H1 (cell line): ENCODE data around the gene ZBTB4. TPM values are rescaled to one million over a fixed set of nuclear protein-coding genes. Genes with fewer than 3 reads are reported as not detected.

Experiments used
- CTCF ChIA-PET: fragments of 300-600 bp; sonication (Branson Sonifier 250); formaldehyde crosslinking; loops from one replicate; lab custom pipeline; 2021; ENCODE audit not compliant: partially characterized antibody; lab: Charles Lee
- POLR2A ChIA-PET: fragments of 300-600 bp; sonication (Branson Sonifier 250); formaldehyde crosslinking; loops from one replicate; lab custom pipeline; 2021; ENCODE audit warnings: inconsistent platforms; ENCODE audit not compliant: partially characterized antibody; lab: Charles Lee
- DNase-seq, 2 experiments: peaks; one replicate each; pipeline versions ENCODE4 v3.0.0 to v3.0.0-alpha.2; 2010 to 2022; ENCODE audit warnings: low spot score in 2 of 2, low read depth in 1 of 2, mixed read lengths in 1 of 2
- FAIRE-seq: peaks from 2 replicates; lab custom pipeline; 2011; peaks lifted over from hg19 to GRCh38; lab: Jason Lieb, UNC
- H2AFZ ChIP-seq: 2 replicates; pipeline ENCODE4 v1.8.1; 2012; ENCODE audit warnings: low read length, inconsistent platforms
- H2AK5ac ChIP-seq: 2 replicates; pipeline ENCODE4 v1.6.1; 2013; ENCODE audit warnings: low read depth, low read length
- H2BK120ac ChIP-seq: replicated peaks from 2 replicates; pipeline ENCODE3; 2013; ENCODE audit warnings: low read depth, low read length, inconsistent platforms
- H2BK12ac ChIP-seq: 2 replicates; pipeline ENCODE4 v1.6.1; 2013; ENCODE audit warnings: low read depth, low read length
- H2BK15ac ChIP-seq: 2 replicates; pipeline ENCODE4 v1.6.1; 2013; ENCODE audit warnings: low read length
- H2BK20ac ChIP-seq: 2 replicates; pipeline ENCODE4 v1.6.1; 2013; ENCODE audit warnings: low read length
- H2BK5ac ChIP-seq: 2 replicates; pipeline ENCODE4 v1.6.1; 2013; ENCODE audit warnings: low read depth, low read length
- H3K14ac ChIP-seq: 2 replicates; pipeline ENCODE4 v1.6.1; 2013; ENCODE audit warnings: inconsistent platforms; ENCODE audit not compliant: insufficient read length
- H3K18ac ChIP-seq: 2 replicates; pipeline ENCODE4 v1.6.1; 2013; ENCODE audit warnings: low read length; ENCODE audit errors: extremely low read depth
- H3K23ac ChIP-seq: 2 replicates; pipeline ENCODE4 v1.6.1; 2013; ENCODE audit warnings: inconsistent platforms; ENCODE audit not compliant: insufficient read length
- H3K23me2 ChIP-seq: 2 replicates; pipeline ENCODE4 v1.6.1; 2013; ENCODE audit warnings: low read depth, low read length
- H3K27ac ChIP-seq: 2 replicates; pipeline ENCODE4 v1.6.1; 2011; ENCODE audit warnings: low read depth, low read length, inconsistent platforms
- H3K27me3 ChIP-seq, 4 experiments: replicated peaks in 1 of 4; 1 replicate in 1 of 4; 2 replicates in 3 of 4; pipeline versions ENCODE4 v1.6.1 to v1.8.1; 2011 to 2013; ENCODE audit warnings: low read length in 3 of 4, mild to moderate bottlenecking in 3 of 4, inconsistent platforms in 2 of 4, mixed read lengths in 2 of 4, moderate library complexity in 1 of 4; ENCODE audit not compliant: control insufficient read depth in 3 of 4, insufficient read depth in 3 of 4; ENCODE audit errors: extremely low read depth in 1 of 4
- H3K36me3 ChIP-seq, 4 experiments: 2 replicates each; pipeline versions ENCODE4 v1.6.1 to v1.8.1; 2011 to 2013; ENCODE audit warnings: mild to moderate bottlenecking in 4 of 4, low read length in 3 of 4, moderate library complexity in 2 of 4, control low read depth in 1 of 4, inconsistent platforms in 1 of 4; ENCODE audit not compliant: insufficient read depth in 4 of 4, control insufficient read depth in 2 of 4
- H3K4ac ChIP-seq: replicated peaks from 2 replicates; pipeline ENCODE3; 2013; ENCODE audit warnings: low read length, low read depth, mixed read lengths, inconsistent platforms; ENCODE audit not compliant: insufficient read length
- H3K4me1 ChIP-seq, 4 experiments: replicated peaks in 1 of 4; 1 replicate in 1 of 4; 2 replicates in 3 of 4; pipeline versions ENCODE4 v1.6.1 to v1.8.1; 2011 to 2013; ENCODE audit warnings: low read length in 3 of 4, inconsistent platforms in 2 of 4, mixed read lengths in 1 of 4; ENCODE audit not compliant: insufficient read depth in 4 of 4, control insufficient read depth in 3 of 4
- H3K4me2 ChIP-seq, 2 experiments: 2 replicates each; pipeline versions ENCODE4 v1.6.1 to v1.8.1; 2011 to 2013; ENCODE audit warnings: low read depth in 2 of 2, low read length in 2 of 2, control low read depth in 1 of 2, inconsistent platforms in 1 of 2, mild to moderate bottlenecking in 1 of 2; ENCODE audit not compliant: insufficient read depth in 1 of 2
- H3K4me3 ChIP-seq, 4 experiments: fragments of 200-600, 300-600 bp in 1 of 4; sonication (generic), shearing (Covaris generic), sonication (Bioruptor Twin) in 1 of 4; 2 replicates each; pipeline versions ENCODE4 v1.5.1 to v1.8.1; 2011 to 2016; ENCODE audit warnings: low read length in 4 of 4, low read depth in 3 of 4, control low read depth in 2 of 4, inconsistent platforms in 2 of 4, mild to moderate bottlenecking in 2 of 4, mixed read lengths in 1 of 4, moderate library complexity in 1 of 4; ENCODE audit not compliant: insufficient read depth in 2 of 4; ENCODE audit errors: extremely low read depth in 1 of 4
- H3K56ac ChIP-seq: replicated peaks from 2 replicates; pipeline ENCODE3; 2013; ENCODE audit warnings: low read depth, mild to moderate bottlenecking, mixed read lengths, low read length, inconsistent platforms; ENCODE audit not compliant: insufficient read length
- H3K79me1 ChIP-seq: 2 replicates; pipeline ENCODE4 v1.6.1; 2013; ENCODE audit warnings: low read depth, low read length, control low read depth
- H3K79me2 ChIP-seq, 2 experiments: 2 replicates each; pipeline versions ENCODE4 v1.6.1 to v1.8.1; 2012 to 2013; ENCODE audit warnings: low read length in 2 of 2, mild to moderate bottlenecking in 2 of 2, inconsistent platforms in 1 of 2; ENCODE audit not compliant: insufficient read depth in 2 of 2, control insufficient read depth in 1 of 2
- H3K9ac ChIP-seq, 4 experiments: replicated peaks in 1 of 4; 1 replicate in 1 of 4; 2 replicates in 3 of 4; pipeline versions ENCODE4 v1.6.1 to v1.8.1; 2011 to 2013; ENCODE audit warnings: low read depth in 3 of 4, low read length in 3 of 4, control low read depth in 2 of 4, mild to moderate bottlenecking in 2 of 4, moderate library complexity in 2 of 4, inconsistent platforms in 1 of 4; ENCODE audit errors: extremely low read depth in 1 of 4
- H3K9me3 ChIP-seq, 2 experiments: 2 replicates each; pipeline versions ENCODE4 v1.6.1 to v1.8.1; 2012 to 2013; ENCODE audit warnings: mild to moderate bottlenecking in 2 of 2, moderate library complexity in 2 of 2, control low read depth in 1 of 2, inconsistent platforms in 1 of 2, low read depth in 1 of 2, low read length in 1 of 2, mixed read lengths in 1 of 2; ENCODE audit not compliant: insufficient read depth in 2 of 2
- H4K20me1 ChIP-seq, 2 experiments: replicated peaks in 1 of 2; 2 replicates each; pipeline versions ENCODE3 to v1.8.1; 2011 to 2013; ENCODE audit warnings: inconsistent platforms in 2 of 2, low read length in 2 of 2, mild to moderate bottlenecking in 1 of 2; ENCODE audit not compliant: insufficient read depth in 2 of 2, control insufficient read depth in 1 of 2
- H4K5ac ChIP-seq: 2 replicates; pipeline ENCODE4 v1.6.1; 2013; ENCODE audit warnings: low read length, low read depth, mixed read lengths, inconsistent platforms; ENCODE audit not compliant: insufficient read length
- H4K8ac ChIP-seq: 2 replicates; pipeline ENCODE4 v1.8.0; 2013; ENCODE audit warnings: mild to moderate bottlenecking, moderate library complexity, low read length, inconsistent platforms; ENCODE audit not compliant: insufficient read depth; ENCODE audit errors: extremely low read depth
- H4K91ac ChIP-seq: replicated peaks from 2 replicates; pipeline ENCODE3; 2013; ENCODE audit warnings: low read length, mixed read lengths, inconsistent platforms; ENCODE audit not compliant: insufficient read length
- ASH2L ChIP-seq: fragments of 200-600, 300-600 bp; sonication (generic); IDR thresholded peaks from one replicate; pipeline ENCODE4 v1.7.1; 2017; ENCODE audit warnings: low read length
- ATF3 ChIP-seq: IDR thresholded peaks from 2 replicates; pipeline ENCODE4 v1.6.1; 2011; ENCODE audit warnings: low read depth, mild to moderate bottlenecking, low read length; ENCODE audit not compliant: insufficient read depth
- BCL11A ChIP-seq, 2 experiments: IDR thresholded peaks; one replicate each; pipeline ENCODE4 v1.6.1; 2011; ENCODE audit warnings: low read depth in 2 of 2, low read length in 2 of 2, mild to moderate bottlenecking in 2 of 2
- CHD2 ChIP-seq: IDR thresholded peaks from 2 replicates; pipeline ENCODE4 v1.6.1; 2012; ENCODE audit warnings: low read length, improper control_type of control experiment
- CREB1 ChIP-seq: IDR thresholded peaks from 2 replicates; pipeline ENCODE4 v1.6.1; 2012; ENCODE audit warnings: inconsistent platforms
- GTF2F1 ChIP-seq: IDR thresholded peaks from 2 replicates; pipeline ENCODE4 v1.6.1; 2012; ENCODE audit warnings: low read depth, low read length, improper control_type of control experiment, borderline replicate concordance
- KDM1A ChIP-seq: fragments of 200-600, 300-600 bp; sonication (generic); IDR thresholded peaks from 2 replicates; pipeline ENCODE4 v1.7.1; 2016; ENCODE audit warnings: mild to moderate bottlenecking, low read length, borderline replicate concordance
- NANOG ChIP-seq: IDR thresholded peaks from 2 replicates; pipeline ENCODE4 v1.6.1; 2011; ENCODE audit warnings: low read length, low read depth, mild to moderate bottlenecking, inconsistent platforms; ENCODE audit not compliant: insufficient read depth, poor library complexity, severe bottlenecking
- RXRA ChIP-seq: IDR thresholded peaks from 2 replicates; pipeline ENCODE4 v1.6.1; 2011; ENCODE audit warnings: low read depth, mild to moderate bottlenecking, low read length, moderate library complexity; ENCODE audit not compliant: insufficient read depth
- YY1 ChIP-seq: IDR thresholded peaks from 2 replicates; pipeline ENCODE4 v1.6.1; 2011; ENCODE audit warnings: low read depth, mild to moderate bottlenecking, low read length
- WGBS, 2 experiments: shearing (Covaris generic) in 1 of 2; methylation state at CpG; one replicate each; pipeline versions ENCODE4 v1.1.6 to v1.1.7; 2013 to 2015; ENCODE audit warnings: low lambda C conversion rate in 2 of 2, mixed read lengths in 2 of 2, inconsistent platforms in 1 of 2, low coverage in 1 of 2, missing lambda C conversion rate in 1 of 2; ENCODE audit not compliant: insufficient replicate concordance in 2 of 2, insufficient coverage in 1 of 2, insufficient read length in 1 of 2; ENCODE audit errors: extremely low coverage in 1 of 2, missing lambda C conversion rate in 1 of 2; 5-methylcytosine and 5-hydroxymethylcytosine counted together
- polyA plus RNA-seq, 7 experiments: library from polyadenylated mRNA; depleted of rRNA in 3 of 7; stranded (reverse) in 5 of 7; unstranded in 2 of 7; fragments of >200 nt in 5 of 7; fragments of 200-250 nt in 2 of 7; gene quantifications; 1 replicate in 5 of 7; 2 replicates in 1 of 7; 4 replicates in 1 of 7; pipeline versions ENCODE4 v1.2.1 to v1.2.3, GENCODE V29; 2011 to 2013; ENCODE audit warnings: missing spikeins in 2 of 7, mixed read lengths in 2 of 7
- total RNA-seq: library from RNA; stranded (reverse); fragmentation: NEBNext Ultra II Directional; extraction: Animal tissue kit (Norgen Biotek cat#: 25700); gene quantifications from 2 replicates; pipeline ENCODE4 v1.2.1, GENCODE V29; 2021

ZBTB4 gene
- total and polyA plus RNA-seq, 2 of the 8 experiments (the other 6 are each of a cell fraction or from before 2014, with no cell fraction given): 5.9 to 10.1 TPM

GRCh38 chr17:7413346-7413985 is 66.0 kb downstream of the ZBTB4 start:
- H2BK12ac ChIP-seq: no peak overlapping the region
- no peak overlapping the region for H2BK15ac ChIP-seq
- DNase-seq: no peak
- H2BK20ac ChIP-seq: no peak overlapping the region
- H2AK5ac ChIP-seq: no peak overlapping the region
- 92% methylated on average over 6 of the region's 6 CpGs; no CpG with 5 or more reads in 1 of the 2 experiments for WGBS, 2 experiments
- no peak overlapping the region for H4K91ac ChIP-seq
- no peak overlapping the region for H4K8ac ChIP-seq
- H2BK5ac ChIP-seq: no peak overlapping the region
- no peak overlapping the region for H3K18ac ChIP-seq
- no peaks in the 10 kb centered on the region for H3K9me3 ChIP-seq
- peaks cover 2 to 19% of the 10 kb centered on the region in 2 experiments for H4K20me1 ChIP-seq
- CTCF ChIA-PET: interaction anchor here (0.6 to 2.4 kb wide), 5 partner anchors 9 to 60 kb away, joined by 3 to 6 read pairs (median 4); no protein-coding TSS in a partner anchor
- POLR2A ChIA-PET: interaction anchor here (0.6 to 2.3 kb wide), 7 partner anchors 9 to 83 kb away, joined by 3 to 11 read pairs (median 4); partner anchors contain the start of genes TMEM102 and TMEM256
- no peak overlapping the region for H2BK120ac ChIP-seq
- H3K27ac ChIP-seq: no peak overlapping the region
- H3K14ac ChIP-seq: no peak overlapping the region
- no peak overlapping the region for H3K4me2 ChIP-seq
- H3K4me1 ChIP-seq: peaks cover 0 to 10% (median 6%) of the 10 kb centered on the region in 4 experiments; a peak in 6 of 7 replicates
- H3K79me2 ChIP-seq: no peaks in the 10 kb centered on the region
- no peak overlapping the region for H3K4ac ChIP-seq
- peaks cover 5% of the 10 kb centered on the region; the same call in 1 of the 2 replicates for H3K23me2 ChIP-seq
- H3K4me3 ChIP-seq: no peak overlapping the region
- H3K56ac ChIP-seq: no peak overlapping the region
- H3K36me3 ChIP-seq: peaks cover 2 to 44% (median 25%) of the 10 kb centered on the region in 4 experiments; a peak in 6 of 8 replicates
- no peak for FAIRE-seq
- TF ChIP-seq ATF3: no peak
- no peak for TF ChIP-seq ASH2L
- TF ChIP-seq KDM1A: no peak
- TF ChIP-seq GTF2F1: no peak
- no peak for TF ChIP-seq NANOG
- TF ChIP-seq CREB1: no peak
- no peak for TF ChIP-seq CHD2
- TF ChIP-seq RXRA: no peak
- TF ChIP-seq YY1: no peak
- no peak for TF ChIP-seq BCL11A (IDR thresholded peaks at IDR 0.05; ENCODE audit: low read depth in 2 of 2, low read length in 2 of 2)
- H4K5ac ChIP-seq: no peak overlapping the region
- no peak overlapping the region for H2AFZ ChIP-seq
- H3K79me1 ChIP-seq: 0 out of 2 replicates have a peak, but pooled peaks cover 2% of the 10 kb centered on the region
- no peaks in the 10 kb centered on the region for H3K27me3 ChIP-seq
- H3K23ac ChIP-seq: no peak overlapping the region
- no peak overlapping the region for H3K9ac ChIP-seq
